Measurements from ENCODE around the gene AP3D1.

- TF ChIP-seq CTCF (IDR thresholded peaks at IDR 0.05) (no peak), POLR2A (IDR thresholded peaks at IDR 0.05) (no peak)
Observed at GRCh38 chr19:2057484-2058469, 93.6 kb downstream of the AP3D1 start.
